GM23338 (cell line): Measurements from ENCODE around the gene BAD.

ENCODE experiments used
- EZH2 ChIP-seq: fragments of 200-600 bp; sonication (generic); IDR thresholded peaks from one replicate; pipeline ENCODE4 v1.8.0; 2017; ENCODE audit warnings: antibody characterized with exemption, mild to moderate bottlenecking, low read depth; ENCODE audit not compliant: unreplicated experiment
- JUNB ChIP-seq: IDR thresholded peaks from one replicate; pipeline ENCODE4 v1.6.1; 2016; ENCODE audit warnings: antibody characterized with exemption; ENCODE audit not compliant: unreplicated experiment
- POLR2AphosphoS5 ChIP-seq: IDR thresholded peaks from 2 replicates; pipeline ENCODE4 v1.6.1; 2016; ENCODE audit warnings: antibody characterized with exemption, low read depth
- ZNF331 ChIP-seq: fragments of 250-450 bp; sonication (Bioruptor Pico); IDR thresholded peaks from 2 replicates; pipeline ENCODE4 v1.5.0; 2020; ENCODE audit warnings: low read depth, mild to moderate bottlenecking, moderate library complexity
- TF ChIP-seq, protein P1 (sequence below), 2 experiments: fragments of 200-600 bp in 1 of 2; sonication (generic) in 1 of 2; conservative IDR thresholded peaks; 2 replicates each; pipeline versions ENCODE4 v1.5.1 to v1.6.1; 2016 to 2017; ENCODE audit warnings: antibody characterized with exemption in 2 of 2, low read depth in 2 of 2, mild to moderate bottlenecking in 2 of 2, moderate library complexity in 1 of 2
- TF ChIP-seq, protein P2 (sequence below): IDR thresholded peaks from one replicate; pipeline ENCODE4 v1.6.1; 2018; ENCODE audit warnings: antibody characterized with exemption; ENCODE audit not compliant: unreplicated experiment

- TF ChIP-seq, protein P1, sequence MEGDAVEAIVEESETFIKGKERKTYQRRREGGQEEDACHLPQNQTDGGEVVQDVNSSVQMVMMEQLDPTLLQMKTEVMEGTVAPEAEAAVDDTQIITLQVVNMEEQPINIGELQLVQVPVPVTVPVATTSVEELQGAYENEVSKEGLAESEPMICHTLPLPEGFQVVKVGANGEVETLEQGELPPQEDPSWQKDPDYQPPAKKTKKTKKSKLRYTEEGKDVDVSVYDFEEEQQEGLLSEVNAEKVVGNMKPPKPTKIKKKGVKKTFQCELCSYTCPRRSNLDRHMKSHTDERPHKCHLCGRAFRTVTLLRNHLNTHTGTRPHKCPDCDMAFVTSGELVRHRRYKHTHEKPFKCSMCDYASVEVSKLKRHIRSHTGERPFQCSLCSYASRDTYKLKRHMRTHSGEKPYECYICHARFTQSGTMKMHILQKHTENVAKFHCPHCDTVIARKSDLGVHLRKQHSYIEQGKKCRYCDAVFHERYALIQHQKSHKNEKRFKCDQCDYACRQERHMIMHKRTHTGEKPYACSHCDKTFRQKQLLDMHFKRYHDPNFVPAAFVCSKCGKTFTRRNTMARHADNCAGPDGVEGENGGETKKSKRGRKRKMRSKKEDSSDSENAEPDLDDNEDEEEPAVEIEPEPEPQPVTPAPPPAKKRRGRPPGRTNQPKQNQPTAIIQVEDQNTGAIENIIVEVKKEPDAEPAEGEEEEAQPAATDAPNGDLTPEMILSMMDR (conservative IDR thresholded peaks at IDR 0.05; ENCODE audit: low read depth in 2 of 2): no peak
- no peak for TF ChIP-seq EZH2
- no peak for TF ChIP-seq ZNF331 (CRISPR knock-in tag)
- no peak for TF ChIP-seq JUNB
- no peak for TF ChIP-seq POLR2AphosphoS5
- TF ChIP-seq, protein P2, sequence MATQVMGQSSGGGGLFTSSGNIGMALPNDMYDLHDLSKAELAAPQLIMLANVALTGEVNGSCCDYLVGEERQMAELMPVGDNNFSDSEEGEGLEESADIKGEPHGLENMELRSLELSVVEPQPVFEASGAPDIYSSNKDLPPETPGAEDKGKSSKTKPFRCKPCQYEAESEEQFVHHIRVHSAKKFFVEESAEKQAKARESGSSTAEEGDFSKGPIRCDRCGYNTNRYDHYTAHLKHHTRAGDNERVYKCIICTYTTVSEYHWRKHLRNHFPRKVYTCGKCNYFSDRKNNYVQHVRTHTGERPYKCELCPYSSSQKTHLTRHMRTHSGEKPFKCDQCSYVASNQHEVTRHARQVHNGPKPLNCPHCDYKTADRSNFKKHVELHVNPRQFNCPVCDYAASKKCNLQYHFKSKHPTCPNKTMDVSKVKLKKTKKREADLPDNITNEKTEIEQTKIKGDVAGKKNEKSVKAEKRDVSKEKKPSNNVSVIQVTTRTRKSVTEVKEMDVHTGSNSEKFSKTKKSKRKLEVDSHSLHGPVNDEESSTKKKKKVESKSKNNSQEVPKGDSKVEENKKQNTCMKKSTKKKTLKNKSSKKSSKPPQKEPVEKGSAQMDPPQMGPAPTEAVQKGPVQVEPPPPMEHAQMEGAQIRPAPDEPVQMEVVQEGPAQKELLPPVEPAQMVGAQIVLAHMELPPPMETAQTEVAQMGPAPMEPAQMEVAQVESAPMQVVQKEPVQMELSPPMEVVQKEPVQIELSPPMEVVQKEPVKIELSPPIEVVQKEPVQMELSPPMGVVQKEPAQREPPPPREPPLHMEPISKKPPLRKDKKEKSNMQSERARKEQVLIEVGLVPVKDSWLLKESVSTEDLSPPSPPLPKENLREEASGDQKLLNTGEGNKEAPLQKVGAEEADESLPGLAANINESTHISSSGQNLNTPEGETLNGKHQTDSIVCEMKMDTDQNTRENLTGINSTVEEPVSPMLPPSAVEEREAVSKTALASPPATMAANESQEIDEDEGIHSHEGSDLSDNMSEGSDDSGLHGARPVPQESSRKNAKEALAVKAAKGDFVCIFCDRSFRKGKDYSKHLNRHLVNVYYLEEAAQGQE: no peak
Measured at GRCh38 chr11:64320556-64320955, 36.1 kb upstream of the BAD start.
